GM19193 (cell line): Measurements from ENCODE around the gene DAB1.

ENCODE experiments used
- POLR2A ChIP-seq: IDR thresholded peaks from 4 replicates; pipeline ENCODE4 v1.6.1; 2011; ENCODE audit not compliant: insufficient read depth, insufficient read length; ENCODE audit errors: extremely low read depth

The DAB1 gene

DNA sequence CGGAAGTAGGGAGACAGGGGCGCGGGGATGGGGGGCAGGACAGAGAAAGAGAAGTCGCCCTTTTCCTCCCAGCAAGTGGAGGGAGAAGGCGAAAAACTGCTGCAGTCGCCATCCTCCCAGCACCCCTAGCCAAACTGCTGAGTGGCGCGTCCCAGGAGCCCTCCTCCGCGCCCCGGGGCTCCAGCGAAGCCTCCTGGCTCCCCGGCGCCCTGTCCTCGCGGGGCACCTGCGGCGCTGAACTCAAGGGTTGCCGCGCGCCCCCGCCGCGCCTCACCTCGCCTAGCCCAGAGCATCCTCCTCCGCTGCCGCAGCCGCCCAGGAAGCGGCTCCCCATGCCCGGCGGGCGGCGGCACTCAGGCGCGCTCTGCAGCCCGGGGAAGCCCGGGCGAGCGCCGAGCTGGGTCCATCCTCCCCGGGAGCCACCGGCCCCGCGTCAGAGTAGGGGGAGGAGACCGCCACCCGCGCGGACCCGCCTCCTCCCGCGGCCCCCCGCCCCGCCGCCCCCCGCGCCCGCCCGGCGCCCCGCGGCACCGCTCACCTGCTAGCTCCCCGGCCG is at the start of gene DAB1:
TSS of gene DAB1 (minus strand) at position 405 of the 556 bp plus-strand sequence. CDS start 133,030 bp downstream, outside the sequence.
- TF ChIP-seq POLR2A = no peak

DNA sequence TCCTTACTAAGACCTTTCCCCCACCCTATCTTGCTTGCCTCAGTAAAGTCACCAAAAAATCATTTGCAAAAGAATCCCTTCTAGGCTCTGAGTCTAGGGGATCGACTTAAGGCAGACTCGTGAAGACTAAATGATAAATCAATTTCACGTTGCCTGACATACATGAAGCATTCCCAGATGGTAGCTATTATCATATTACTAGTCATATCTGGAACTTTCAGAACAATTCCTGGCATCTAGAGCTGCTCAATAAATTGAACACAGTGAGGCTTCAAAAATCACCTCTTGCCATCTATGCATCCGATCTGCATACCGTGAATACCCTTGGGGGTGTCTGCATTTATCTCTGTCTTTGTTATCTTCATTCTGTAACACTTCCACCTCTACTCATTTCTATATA is 49.6 kb upstream of the DAB1 start:
- TF ChIP-seq POLR2A = no peak

DNA sequence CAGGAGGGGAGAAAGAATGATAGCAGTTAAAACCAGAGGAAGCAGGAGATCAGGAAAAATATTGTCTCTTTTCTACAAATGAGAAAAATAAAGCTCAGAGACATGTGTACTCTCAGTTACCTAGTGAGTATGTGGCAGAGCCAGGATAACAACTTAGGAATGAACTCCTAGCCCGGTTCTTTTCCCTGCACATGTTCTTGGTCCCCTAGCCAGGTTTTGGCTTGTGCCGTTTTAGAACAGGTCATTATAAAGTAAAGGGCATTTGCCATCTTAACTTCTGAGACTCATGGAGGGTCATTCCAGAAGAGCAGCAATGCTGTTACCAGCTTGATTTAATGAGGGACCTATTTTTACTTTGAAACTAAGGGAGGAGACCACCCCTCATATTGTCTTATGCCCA is 48.1 kb upstream of the DAB1 start:
- TF ChIP-seq POLR2A = no peak

DNA sequence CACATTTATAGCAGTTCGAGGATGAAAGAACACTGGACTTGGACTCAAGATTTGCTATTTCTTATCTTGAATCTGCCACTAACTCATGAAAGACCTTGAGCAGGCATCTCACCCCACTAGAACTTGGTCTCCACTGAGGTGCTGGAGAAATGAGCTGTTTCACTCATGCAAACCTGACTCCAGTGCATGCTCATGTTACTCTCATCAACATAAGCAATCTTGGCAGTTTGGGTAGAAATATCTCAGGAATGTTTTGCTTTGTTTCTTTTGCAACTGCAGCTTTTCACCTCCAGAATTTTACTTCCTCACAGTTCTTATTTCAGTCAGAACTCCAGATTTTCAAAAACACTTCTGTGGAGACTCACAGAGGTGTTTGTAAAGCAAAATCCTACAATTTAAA is 46.2 kb upstream of the DAB1 start:
- no peak for TF ChIP-seq POLR2A

DNA sequence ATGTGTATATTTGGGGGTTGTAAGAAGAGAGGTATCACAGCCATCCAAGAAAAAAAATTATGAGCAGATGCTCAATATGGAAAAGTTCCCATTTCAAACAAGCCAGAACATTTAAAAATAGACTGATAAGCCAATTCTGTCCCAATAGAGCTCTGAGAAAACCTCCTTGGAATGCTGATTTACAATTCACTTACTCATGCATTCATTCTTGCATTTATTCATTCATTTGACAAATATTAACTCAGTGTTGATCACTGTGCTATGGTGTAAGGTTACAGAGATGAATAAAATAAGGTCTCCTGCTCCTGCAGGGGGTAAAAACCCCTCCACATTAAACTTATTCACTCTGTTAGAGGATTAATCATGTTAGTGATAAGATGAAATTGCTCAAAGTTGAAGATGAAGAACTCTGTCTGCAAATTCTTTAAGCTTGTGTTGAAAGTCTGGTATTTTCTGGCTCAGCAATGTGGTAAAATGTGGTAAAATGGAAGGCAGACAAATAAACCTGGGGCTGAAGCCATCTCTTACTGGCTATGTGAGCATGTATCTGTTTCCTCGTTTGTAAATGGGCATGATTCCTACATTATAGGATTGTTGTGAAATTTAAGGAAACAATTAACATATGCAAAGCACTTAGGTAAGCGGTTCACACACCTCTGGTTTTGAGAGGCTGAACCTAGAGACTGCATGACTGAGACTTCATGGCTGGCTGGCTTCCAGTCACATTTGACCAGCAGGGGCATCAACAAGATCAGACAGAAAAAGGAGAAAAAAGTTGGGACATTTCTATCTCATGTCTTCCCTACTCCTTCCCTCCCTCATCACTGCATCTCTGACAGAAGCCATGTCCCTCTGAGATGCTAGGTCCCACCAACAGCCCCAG is 45.0 kb upstream of the DAB1 start:
- no peak for TF ChIP-seq POLR2A

DNA sequence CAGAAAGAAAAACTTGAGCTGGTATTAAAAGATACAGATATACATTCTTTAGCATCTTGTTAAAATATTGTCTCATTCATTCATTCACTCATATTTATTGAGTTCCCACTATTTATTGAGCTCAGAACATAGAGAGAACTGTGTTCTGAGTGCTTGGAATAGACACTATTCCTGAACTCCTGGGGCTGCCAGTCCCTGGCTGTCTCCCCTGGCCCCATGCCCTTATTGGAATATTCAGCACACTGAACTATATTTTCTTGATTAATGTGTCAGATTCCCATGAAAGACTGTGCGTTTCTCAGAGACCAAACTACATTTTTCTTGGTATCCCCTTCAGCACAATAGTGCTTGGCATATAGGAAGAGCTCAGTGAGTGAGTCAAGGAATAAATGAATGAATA is 44.0 kb upstream of the DAB1 start:
- no peak for TF ChIP-seq POLR2A

DNA sequence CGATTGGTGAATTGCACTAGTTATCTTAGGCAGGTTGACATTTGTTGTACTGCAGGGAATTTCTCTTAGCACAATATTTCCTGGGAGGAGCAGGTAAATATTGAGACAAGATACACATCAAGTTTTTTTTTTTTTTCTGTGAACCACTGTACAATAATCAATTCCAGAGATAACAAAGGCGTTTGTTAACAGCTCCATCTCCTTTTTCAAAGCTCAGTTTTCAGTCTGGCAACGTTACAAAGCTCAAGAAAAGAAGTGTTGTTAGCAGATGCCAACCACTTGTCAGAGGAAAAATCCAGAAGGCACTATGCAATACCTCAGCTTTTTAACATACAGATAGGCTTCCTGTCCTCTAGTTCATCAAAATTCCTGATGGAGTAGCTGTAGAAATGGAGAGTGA is 40.9 kb upstream of the DAB1 start:
- TF ChIP-seq POLR2A = no peak

DNA sequence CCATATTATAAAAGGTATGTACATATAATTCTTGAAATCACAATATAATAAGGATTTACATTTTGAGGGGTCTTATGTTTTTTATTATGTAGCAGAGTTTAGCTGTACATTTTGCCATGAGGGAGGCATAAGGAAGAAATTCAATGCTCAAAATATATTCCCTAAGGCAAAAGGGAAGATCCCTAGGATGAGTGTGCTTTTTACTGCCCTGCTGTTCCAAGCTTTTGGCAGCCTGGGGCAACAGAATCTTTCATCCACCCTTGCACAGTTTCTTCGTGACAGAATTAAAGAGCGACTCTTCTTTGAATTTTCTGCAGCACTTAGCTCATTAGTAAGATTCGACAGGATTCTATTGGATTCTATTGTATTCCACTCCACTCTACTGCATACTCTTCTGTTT is 39.5 kb upstream of the DAB1 start:
- no peak for TF ChIP-seq POLR2A

DNA sequence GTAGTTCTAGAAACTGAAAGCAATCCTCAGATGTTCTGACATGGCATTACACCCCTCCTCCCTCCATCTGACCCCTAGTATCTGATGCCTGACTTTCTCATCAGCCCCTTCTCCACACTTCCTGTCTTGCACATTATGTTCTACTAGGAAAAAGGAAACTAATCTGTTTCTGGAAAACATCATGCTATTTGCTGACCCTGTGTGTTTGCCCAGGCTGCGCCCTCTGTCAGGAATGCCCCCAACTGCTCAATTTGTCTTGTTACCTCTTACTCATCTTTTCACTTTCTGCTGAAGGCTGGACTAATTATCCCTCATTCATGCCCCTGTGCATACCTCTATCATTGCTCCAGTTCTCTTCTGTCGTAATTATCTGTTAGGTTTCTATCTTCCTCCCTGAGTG is 37.5 kb upstream of the DAB1 start:
- TF ChIP-seq POLR2A = no peak

DNA sequence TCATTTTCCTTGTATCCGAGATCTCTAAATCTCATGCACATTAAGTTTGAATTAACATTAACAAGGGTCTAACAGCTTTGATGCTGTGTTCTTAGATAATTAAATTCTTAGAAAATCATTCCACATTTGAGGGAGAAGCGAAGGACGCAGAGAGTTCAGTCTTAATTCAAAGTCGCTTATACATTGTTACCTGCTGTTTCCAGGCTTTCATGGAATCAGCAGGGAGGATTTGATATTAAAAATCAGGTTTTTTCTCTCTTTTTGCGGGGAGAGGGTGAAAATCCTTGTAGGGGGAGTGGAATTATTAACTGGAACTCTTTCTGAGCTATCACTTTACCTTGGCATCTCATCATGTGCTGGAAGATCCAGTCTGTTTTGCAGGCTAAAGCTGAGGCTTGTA is 27.7 kb upstream of the DAB1 start:
- no peak for TF ChIP-seq POLR2A

DNA sequence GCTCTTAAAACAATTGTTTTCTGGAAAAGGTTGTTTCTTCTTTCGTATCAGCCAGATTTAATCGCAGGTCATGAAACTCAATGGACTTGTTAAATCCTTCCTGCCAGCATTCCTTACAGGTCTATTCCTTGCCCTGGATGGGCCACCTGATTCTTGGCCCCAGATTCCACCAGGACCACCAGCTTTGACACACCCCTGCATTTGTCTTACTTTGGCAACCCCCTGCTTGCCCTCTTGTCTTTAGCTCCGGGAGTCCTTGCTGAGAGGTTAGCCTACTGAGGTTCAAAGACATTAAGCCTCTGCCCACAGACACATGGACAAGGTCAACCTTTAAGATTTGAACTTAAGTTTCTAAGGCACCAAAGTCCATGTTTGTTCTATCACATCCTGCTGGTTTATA is 27.1 kb upstream of the DAB1 start:
- TF ChIP-seq POLR2A = no peak

DNA sequence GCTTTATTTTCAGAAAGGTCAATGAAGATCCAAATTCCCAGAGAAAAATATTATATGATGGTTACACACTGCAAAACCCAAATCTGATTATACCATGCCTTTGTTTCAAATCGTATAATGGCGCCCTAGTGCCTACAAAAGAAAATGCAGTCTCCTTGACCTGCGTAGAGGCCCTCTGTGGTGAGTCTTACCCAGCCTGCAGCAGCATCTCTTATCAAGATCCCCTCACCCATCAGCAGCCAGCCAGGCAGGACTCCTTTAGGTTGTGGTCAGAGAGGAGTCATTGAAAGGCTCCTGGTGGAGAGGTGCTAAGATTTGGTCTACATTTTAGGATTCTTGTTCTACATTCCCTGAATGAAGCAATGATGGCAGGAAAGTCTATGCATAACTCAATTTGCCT is 23.7 kb upstream of the DAB1 start:
- no peak for TF ChIP-seq POLR2A

DNA sequence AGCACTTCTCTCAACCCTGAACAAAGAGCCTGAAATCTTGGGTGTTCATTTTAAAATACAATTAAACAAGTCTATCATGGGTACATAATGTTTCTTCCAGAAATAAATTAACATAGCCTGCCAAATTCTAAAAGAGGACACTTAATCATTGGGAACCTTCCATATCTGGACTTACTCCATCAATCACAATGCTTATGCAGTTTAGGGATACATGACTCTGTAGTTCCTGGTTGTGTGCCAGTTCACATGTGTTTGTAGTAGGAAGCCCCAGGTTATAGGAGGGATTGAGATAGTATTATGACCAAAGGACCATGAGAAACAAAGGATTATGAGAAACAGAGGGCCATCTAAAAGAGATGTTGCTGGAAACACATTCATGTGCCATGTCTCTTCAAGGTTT is 19.1 kb upstream of the DAB1 start:
- TF ChIP-seq POLR2A = no peak

DNA sequence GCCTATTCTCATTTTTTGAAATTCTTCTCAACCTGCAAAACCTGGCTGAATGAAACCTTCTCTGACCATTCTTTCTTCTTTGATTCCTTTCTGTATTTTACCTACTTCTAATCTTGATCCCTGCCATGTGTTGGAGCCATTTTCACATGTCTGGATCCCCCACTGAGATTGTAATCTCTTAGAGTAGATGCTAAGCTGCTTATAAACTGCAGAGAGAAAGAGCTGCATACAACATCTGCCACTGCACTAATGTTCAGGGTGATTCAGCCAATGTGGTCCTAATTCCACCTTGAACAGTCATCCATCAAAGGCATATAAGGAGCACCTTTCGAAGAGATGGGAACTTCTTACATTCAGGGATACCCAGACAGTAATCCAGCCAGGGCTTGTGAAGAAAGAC is 16.2 kb upstream of the DAB1 start:
- TF ChIP-seq POLR2A = no peak

DNA sequence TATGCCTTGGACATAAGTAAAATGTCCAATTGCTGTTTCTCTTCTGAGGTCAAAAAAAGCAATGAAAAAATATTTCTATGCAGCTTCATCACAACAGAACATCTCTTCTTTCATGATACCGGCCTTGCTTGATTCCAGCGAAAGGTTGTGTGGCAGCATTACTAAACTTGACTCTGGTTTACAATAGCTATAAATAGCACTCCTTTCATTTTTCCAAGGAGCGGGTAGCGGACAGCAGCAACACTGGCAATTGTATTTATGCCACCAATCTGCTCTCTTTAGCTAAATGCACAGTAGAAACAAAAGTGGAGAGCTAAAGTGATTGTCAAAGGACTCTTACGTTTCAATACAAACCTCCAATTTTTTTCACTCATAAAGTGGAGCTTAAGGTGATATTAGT is 7.5 kb upstream of the DAB1 start:
- no peak for TF ChIP-seq POLR2A

DNA sequence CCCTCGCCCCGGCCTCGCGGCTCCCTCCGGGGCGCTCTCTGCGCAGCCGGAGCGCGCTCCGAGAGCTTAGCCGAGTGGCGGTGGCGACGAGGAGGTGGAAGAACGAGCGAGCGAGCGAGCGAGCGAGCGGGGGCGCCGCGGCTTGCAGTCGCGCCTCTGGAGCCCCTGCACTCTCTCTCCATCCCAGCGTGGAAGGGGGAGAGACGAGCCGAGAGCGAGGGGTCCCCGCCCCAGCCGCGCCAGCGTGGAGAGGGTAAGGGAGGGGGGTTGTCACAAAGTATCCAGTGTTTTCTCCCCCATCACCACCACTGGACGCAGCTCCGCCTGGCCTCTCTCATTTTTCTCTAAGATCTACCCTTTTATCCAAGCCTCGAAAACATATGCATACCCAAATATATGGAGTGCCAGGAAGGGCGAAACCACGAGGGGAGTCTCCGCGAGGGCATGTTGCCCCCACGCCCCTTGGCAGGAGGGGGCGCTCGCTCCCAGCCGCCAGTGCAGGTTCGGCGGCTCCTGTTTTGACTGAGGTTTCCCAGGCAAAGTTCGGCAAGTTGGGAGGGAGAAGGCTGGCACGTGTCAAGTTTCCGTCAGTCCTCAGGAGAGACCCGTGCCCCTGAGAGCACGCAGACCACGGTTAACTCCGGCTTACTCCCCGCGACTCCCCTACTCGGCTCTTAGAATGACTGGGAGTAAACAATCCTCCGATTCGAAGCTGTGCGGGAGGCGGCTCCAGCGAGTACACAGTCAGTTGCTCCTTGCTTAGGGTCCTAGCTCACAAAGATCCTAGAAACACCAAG is 569 bp upstream of the DAB1 start:
- no peak for TF ChIP-seq POLR2A

DNA sequence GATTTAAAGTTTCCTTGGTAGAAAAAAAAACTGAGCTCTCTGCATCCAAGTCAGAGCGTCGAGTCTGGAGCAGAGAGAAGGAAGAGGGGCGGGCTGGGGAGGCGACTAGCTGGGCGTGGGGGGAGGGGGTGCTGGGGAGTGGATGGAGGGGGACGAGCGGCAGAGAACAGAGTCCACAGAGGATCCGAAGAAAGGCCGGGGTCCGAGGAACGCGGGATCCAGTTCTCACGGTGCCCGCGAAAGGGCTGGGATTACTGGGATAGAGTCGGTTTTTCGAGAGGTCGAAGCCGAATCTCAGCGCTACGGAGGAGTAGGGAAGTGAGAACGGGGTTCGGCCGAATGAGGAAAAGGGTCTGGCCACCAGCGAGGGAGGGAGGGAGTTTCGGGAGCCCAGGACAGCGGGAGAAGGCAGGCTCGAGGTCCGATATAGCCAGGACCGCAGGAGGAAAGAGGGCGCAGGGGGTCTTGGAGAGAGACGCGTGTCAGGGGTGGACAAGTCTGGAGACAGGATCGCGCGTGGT is 665 bp downstream of the DAB1 start:
- no peak for TF ChIP-seq POLR2A
